Mesenchymal stem cell (in vitro differentiated cells and primary cell): ENCODE measurements around the gene IFIT2.

ENCODE experiments used
- DNase-seq: peaks from one replicate; pipeline ENCODE4 v3.0.0-alpha.2; 2013
- H2AFZ ChIP-seq: one replicate; pipeline ENCODE4 v1.6.1; 2013; ENCODE audit warnings: low read depth, mild to moderate bottlenecking, control low read depth, inconsistent platforms, low read length, moderate library complexity
- H2AK5ac ChIP-seq: 2 replicates; pipeline ENCODE4 v1.6.1; 2013; ENCODE audit warnings: low read length, moderate library complexity, mild to moderate bottlenecking, inconsistent platforms; ENCODE audit not compliant: severe bottlenecking
- H2BK120ac ChIP-seq: one replicate; pipeline ENCODE4 v1.6.1; 2013; ENCODE audit warnings: low read depth, mild to moderate bottlenecking, inconsistent platforms, low read length, moderate library complexity
- H2BK12ac ChIP-seq, 2 experiments: one replicate each; pipeline ENCODE4 v1.6.1; 2013; ENCODE audit warnings: inconsistent platforms in 2 of 2, low read length in 2 of 2, mild to moderate bottlenecking in 2 of 2, moderate library complexity in 2 of 2, control low read depth in 1 of 2
- H2BK15ac ChIP-seq: one replicate; pipeline ENCODE4 v1.6.1; 2013; ENCODE audit warnings: mild to moderate bottlenecking, low read depth, inconsistent platforms; ENCODE audit not compliant: poor library complexity, severe bottlenecking
- H2BK5ac ChIP-seq: 2 replicates; pipeline ENCODE4 v1.6.1; 2013; ENCODE audit warnings: low read depth, mild to moderate bottlenecking, low read length, control low read depth, inconsistent platforms; ENCODE audit not compliant: poor library complexity, severe bottlenecking
- H3K14ac ChIP-seq, 2 experiments: one replicate each; pipeline ENCODE4 v1.6.1; 2013; ENCODE audit warnings: inconsistent platforms in 2 of 2, low read length in 2 of 2, control low read depth in 1 of 2, mild to moderate bottlenecking in 1 of 2, moderate library complexity in 1 of 2
- H3K18ac ChIP-seq, 2 experiments: one replicate each; pipeline ENCODE4 v1.6.1; 2013; ENCODE audit warnings: inconsistent platforms in 2 of 2, low read length in 2 of 2, control low read depth in 1 of 2, low read depth in 1 of 2, mild to moderate bottlenecking in 1 of 2
- H3K23ac ChIP-seq, 2 experiments: one replicate each; pipeline ENCODE4 v1.6.1; 2013; ENCODE audit warnings: inconsistent platforms in 2 of 2, low read length in 2 of 2, mild to moderate bottlenecking in 2 of 2, moderate library complexity in 2 of 2, control low read depth in 1 of 2
- H3K27ac ChIP-seq: 2 replicates; pipeline ENCODE4 v1.5.1; 2013; ENCODE audit warnings: mild to moderate bottlenecking, moderate library complexity, low read length, control low read depth, inconsistent platforms; ENCODE audit not compliant: poor library complexity, severe bottlenecking
- H3K27me3 ChIP-seq, 2 experiments: 2 replicates each; pipeline versions ENCODE4 v1.6.1 to v1.7.0; 2013; ENCODE audit warnings: low read length in 2 of 2, mild to moderate bottlenecking in 2 of 2, moderate library complexity in 2 of 2, control low read depth in 1 of 2, inconsistent platforms in 1 of 2; ENCODE audit not compliant: control insufficient read depth in 1 of 2, insufficient read depth in 1 of 2
- H3K36me3 ChIP-seq, 2 experiments: 2 replicates each; pipeline versions ENCODE4 v1.6.1 to v1.7.0; 2013; ENCODE audit warnings: low read length in 2 of 2, control low read depth in 1 of 2, inconsistent platforms in 1 of 2, low read depth in 1 of 2, mild to moderate bottlenecking in 1 of 2; ENCODE audit not compliant: insufficient read depth in 2 of 2, control insufficient read depth in 1 of 2
- H3K4ac ChIP-seq, 2 experiments: one replicate each; pipeline ENCODE4 v1.6.1; 2013; ENCODE audit warnings: inconsistent platforms in 2 of 2, low read length in 2 of 2, mild to moderate bottlenecking in 2 of 2, moderate library complexity in 2 of 2, control low read depth in 1 of 2, low read depth in 1 of 2
- H3K4me1 ChIP-seq: 2 replicates; pipeline ENCODE4 v1.6.1; 2013; ENCODE audit warnings: low read depth, low read length, control low read depth; ENCODE audit not compliant: control insufficient read depth, insufficient read depth
- H3K4me2 ChIP-seq: 2 replicates; pipeline ENCODE4 v1.6.1; 2013; ENCODE audit warnings: low read length, mild to moderate bottlenecking, inconsistent platforms; ENCODE audit not compliant: poor library complexity, severe bottlenecking
- H3K4me3 ChIP-seq, 2 experiments: 2 replicates each; pipeline versions ENCODE4 v1.5.1 to v1.7.0; 2013; ENCODE audit warnings: low read length in 2 of 2, mild to moderate bottlenecking in 2 of 2, control low read depth in 1 of 2, low read depth in 1 of 2; ENCODE audit not compliant: insufficient read depth in 1 of 2
- H3K79me1 ChIP-seq: replicated peaks from 2 replicates; pipeline ENCODE4 v1.6.1; 2013; ENCODE audit warnings: mild to moderate bottlenecking, control low read depth, low read length, inconsistent platforms; ENCODE audit not compliant: poor library complexity, severe bottlenecking
- H3K9ac ChIP-seq: 2 replicates; pipeline ENCODE4 v1.7.0; 2013; ENCODE audit warnings: mild to moderate bottlenecking, low read length, moderate library complexity
- H3K9me3 ChIP-seq: 2 replicates; pipeline ENCODE4 v1.7.0; 2013; ENCODE audit warnings: mild to moderate bottlenecking, low read length; ENCODE audit not compliant: control insufficient read depth
- H4K8ac ChIP-seq: one replicate; pipeline ENCODE4 v1.6.1; 2013; ENCODE audit warnings: inconsistent platforms, mild to moderate bottlenecking, low read length, moderate library complexity
- H4K91ac ChIP-seq: one replicate; pipeline ENCODE4 v1.6.1; 2013; ENCODE audit warnings: mild to moderate bottlenecking, low read length, inconsistent platforms
- WGBS: methylation state at CpG from one replicate; pipeline ENCODE4 v1.1.7; 2013; ENCODE audit warnings: mixed read lengths; 5-methylcytosine and 5-hydroxymethylcytosine counted together

The IFIT2 gene

GRCh38 chr10:89357096-89357495 lies 55.2 kb downstream of the IFIT2 start:
- H2AFZ ChIP-seq: no peak overlapping the region
- H2BK120ac ChIP-seq: no peak overlapping the region
- no peak for DNase-seq
- H3K23ac ChIP-seq: no peak overlapping the region
- H3K36me3 ChIP-seq: no peaks in the 10 kb centered on the region
- H3K27ac ChIP-seq: no peak overlapping the region
- no peak overlapping the region for H3K14ac ChIP-seq
- no peak overlapping the region for H3K4ac ChIP-seq
- no peak overlapping the region for H3K4me3 ChIP-seq
- H4K91ac ChIP-seq: no peak overlapping the region
- H3K9me3 ChIP-seq: no peaks in the 10 kb centered on the region
- WGBS: 53% methylated on average over 1 of the region's 1 CpG
- no peak overlapping the region for H2BK12ac ChIP-seq
- no peaks in the 10 kb centered on the region for H3K79me1 ChIP-seq
- no peaks in the 10 kb centered on the region for H3K27me3 ChIP-seq
- no peak overlapping the region for H3K18ac ChIP-seq
- no peak overlapping the region for H2AK5ac ChIP-seq
- no peak overlapping the region for H2BK15ac ChIP-seq
- H3K9ac ChIP-seq: no peak overlapping the region
- no peak overlapping the region for H3K4me2 ChIP-seq
- H4K8ac ChIP-seq: no peak overlapping the region
- no peak overlapping the region for H2BK5ac ChIP-seq
- peaks cover 4% of the 10 kb centered on the region for H3K4me1 ChIP-seq

- H2BK120ac ChIP-seq: no peak overlapping the region
- H3K23ac ChIP-seq: no peak overlapping the region
- H3K4me2 ChIP-seq: no peak overlapping the region
- H4K8ac ChIP-seq: no peak overlapping the region
- H3K79me1 ChIP-seq: no peaks in the 10 kb centered on the region
- no peak overlapping the region for H3K4me3 ChIP-seq
- H3K36me3 ChIP-seq: no peaks in the 10 kb centered on the region
- no peak overlapping the region for H2BK5ac ChIP-seq
- H3K27me3 ChIP-seq: no peaks in the 10 kb centered on the region
- no peaks in the 10 kb centered on the region for H3K9me3 ChIP-seq
- peaks cover 3% of the 10 kb centered on the region for H3K4me1 ChIP-seq
- no peak overlapping the region for H2BK12ac ChIP-seq
- no peak overlapping the region for H2AFZ ChIP-seq
- no peak overlapping the region for H2BK15ac ChIP-seq
- no peak for DNase-seq
- 100% methylated on average over 1 of the region's 2 CpGs for WGBS
- no peak overlapping the region for H2AK5ac ChIP-seq
- H3K4ac ChIP-seq: no peak overlapping the region
- H3K14ac ChIP-seq: no peak overlapping the region
- no peak overlapping the region for H3K27ac ChIP-seq
- H4K91ac ChIP-seq: no peak overlapping the region
- H3K9ac ChIP-seq: no peak overlapping the region
- H3K18ac ChIP-seq: no peak overlapping the region
These were observed 56.1 kb downstream of the IFIT2 start for GRCh38 chr10:89357975-89358374.
